Kidney capillary endothelial cell (primary cell): ENCODE results near the gene ATP2A3.

Source experiments
- DNase-seq: peaks from one replicate; pipeline ENCODE4 v3.0.0-alpha.2; 2018; ENCODE audit warnings: low spot score

The ATP2A3 gene

GRCh38 chr17:3910420-3911270 is 53.6 kb downstream of the ATP2A3 start:
- DNase-seq: no peak

GRCh38 chr17:3909257-3909656 is 55.0 kb downstream of the ATP2A3 start:
- DNase-seq: no peak

- no peak for DNase-seq
These were observed 56.6 kb downstream of the ATP2A3 start for GRCh38 chr17:3907483-3908216.

- no peak for DNase-seq
These were observed 57.4 kb downstream of the ATP2A3 start for GRCh38 chr17:3906881-3907280.

GRCh38 chr17:3905017-3905520 is 59.2 kb downstream of the ATP2A3 start:
- DNase-seq: no peak

GRCh38 chr17:3904501-3904900 is 59.7 kb downstream of the ATP2A3 start:
- DNase-seq: no peak

GRCh38 chr17:3903881-3904290 is 60.4 kb downstream of the ATP2A3 start:
- DNase-seq: no peak

- no peak for DNase-seq
These were observed 61.0 kb downstream of the ATP2A3 start for GRCh38 chr17:3903051-3903825.

- DNase-seq: no peak
These were observed 63.6 kb downstream of the ATP2A3 start for GRCh38 chr17:3900646-3901045.

- DNase-seq: no peak
These were observed 66.5 kb downstream of the ATP2A3 start for GRCh38 chr17:3897731-3898130.

GRCh38 chr17:3896968-3897235 is 67.3 kb downstream of the ATP2A3 start:
- no peak for DNase-seq

GRCh38 chr17:3896108-3896967 is 67.9 kb downstream of the ATP2A3 start:
- DNase-seq: no peak

- no peak for DNase-seq
These were observed 68.9 kb downstream of the ATP2A3 start for GRCh38 chr17:3895354-3895753.

GRCh38 chr17:3894911-3895343 is 69.3 kb downstream of the ATP2A3 start:
- DNase-seq: peak; percentile 87

- DNase-seq: no peak
These were observed 70.0 kb downstream of the ATP2A3 start for GRCh38 chr17:3894188-3894587.

- no peak for DNase-seq
These were observed 70.5 kb downstream of the ATP2A3 start for GRCh38 chr17:3893720-3894116.

- peak; percentile 78 for DNase-seq
These were observed 71.1 kb downstream of the ATP2A3 start, which contains the start of gene CAMKK1 for GRCh38 chr17:3893003-3893719. Gene CAMKK1 (minus strand): TSS chr17:3893053. CDS start chr17:3885687, 7,366 bp downstream.

- peak; percentile 62 for DNase-seq
These were observed 71.9 kb downstream of the ATP2A3 start for GRCh38 chr17:3892095-3892998.

- no peak for DNase-seq
These were observed 72.6 kb downstream of the ATP2A3 start for GRCh38 chr17:3891626-3892094.

- no peak for DNase-seq
These were observed 73.4 kb downstream of the ATP2A3 start for GRCh38 chr17:3890878-3891219.
